ENCODE results near the gene NT5DC1.

DNA sequence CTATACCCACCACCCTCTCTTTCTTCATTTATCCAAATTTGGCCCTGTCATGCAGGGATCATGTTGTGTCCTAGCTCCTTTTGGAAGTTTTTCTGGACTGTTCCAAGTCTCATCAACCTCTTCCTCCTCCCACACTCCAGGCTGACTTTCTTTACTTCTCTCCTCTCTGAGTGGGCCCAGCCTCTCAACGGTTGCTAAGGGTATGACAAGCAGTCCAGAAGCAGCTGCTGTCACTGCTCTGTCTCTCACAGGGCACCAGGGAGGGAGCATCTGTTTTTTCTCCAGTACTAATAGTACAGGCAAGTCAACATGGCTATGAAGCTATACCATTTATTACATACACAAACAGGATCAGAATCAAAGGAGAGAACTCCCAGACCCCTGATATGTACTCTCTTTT lies 8.2 kb downstream of the NT5DC1 start:
- TF ChIP-seq, protein P1, sequence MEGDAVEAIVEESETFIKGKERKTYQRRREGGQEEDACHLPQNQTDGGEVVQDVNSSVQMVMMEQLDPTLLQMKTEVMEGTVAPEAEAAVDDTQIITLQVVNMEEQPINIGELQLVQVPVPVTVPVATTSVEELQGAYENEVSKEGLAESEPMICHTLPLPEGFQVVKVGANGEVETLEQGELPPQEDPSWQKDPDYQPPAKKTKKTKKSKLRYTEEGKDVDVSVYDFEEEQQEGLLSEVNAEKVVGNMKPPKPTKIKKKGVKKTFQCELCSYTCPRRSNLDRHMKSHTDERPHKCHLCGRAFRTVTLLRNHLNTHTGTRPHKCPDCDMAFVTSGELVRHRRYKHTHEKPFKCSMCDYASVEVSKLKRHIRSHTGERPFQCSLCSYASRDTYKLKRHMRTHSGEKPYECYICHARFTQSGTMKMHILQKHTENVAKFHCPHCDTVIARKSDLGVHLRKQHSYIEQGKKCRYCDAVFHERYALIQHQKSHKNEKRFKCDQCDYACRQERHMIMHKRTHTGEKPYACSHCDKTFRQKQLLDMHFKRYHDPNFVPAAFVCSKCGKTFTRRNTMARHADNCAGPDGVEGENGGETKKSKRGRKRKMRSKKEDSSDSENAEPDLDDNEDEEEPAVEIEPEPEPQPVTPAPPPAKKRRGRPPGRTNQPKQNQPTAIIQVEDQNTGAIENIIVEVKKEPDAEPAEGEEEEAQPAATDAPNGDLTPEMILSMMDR (conservative IDR thresholded peaks at IDR 0.05), result no peak
- no peak for TF ChIP-seq ZFX (IDR thresholded peaks at IDR 0.05)
